Islet of Langerhans (tissue), 1 donor: ENCODE measurements around the gene PRRT2.
"Not testable (repeated sequence)": the region's sequence is repeated elsewhere in the genome, so short reads cannot be mapped to it uniquely, and the experiment has no call there.

Experiments
- FAIRE-seq: peaks from one replicate; lab custom pipeline; 2011; peaks lifted over from hg19 to GRCh38; lab: Jason Lieb, UNC

The PRRT2 gene

DNA sequence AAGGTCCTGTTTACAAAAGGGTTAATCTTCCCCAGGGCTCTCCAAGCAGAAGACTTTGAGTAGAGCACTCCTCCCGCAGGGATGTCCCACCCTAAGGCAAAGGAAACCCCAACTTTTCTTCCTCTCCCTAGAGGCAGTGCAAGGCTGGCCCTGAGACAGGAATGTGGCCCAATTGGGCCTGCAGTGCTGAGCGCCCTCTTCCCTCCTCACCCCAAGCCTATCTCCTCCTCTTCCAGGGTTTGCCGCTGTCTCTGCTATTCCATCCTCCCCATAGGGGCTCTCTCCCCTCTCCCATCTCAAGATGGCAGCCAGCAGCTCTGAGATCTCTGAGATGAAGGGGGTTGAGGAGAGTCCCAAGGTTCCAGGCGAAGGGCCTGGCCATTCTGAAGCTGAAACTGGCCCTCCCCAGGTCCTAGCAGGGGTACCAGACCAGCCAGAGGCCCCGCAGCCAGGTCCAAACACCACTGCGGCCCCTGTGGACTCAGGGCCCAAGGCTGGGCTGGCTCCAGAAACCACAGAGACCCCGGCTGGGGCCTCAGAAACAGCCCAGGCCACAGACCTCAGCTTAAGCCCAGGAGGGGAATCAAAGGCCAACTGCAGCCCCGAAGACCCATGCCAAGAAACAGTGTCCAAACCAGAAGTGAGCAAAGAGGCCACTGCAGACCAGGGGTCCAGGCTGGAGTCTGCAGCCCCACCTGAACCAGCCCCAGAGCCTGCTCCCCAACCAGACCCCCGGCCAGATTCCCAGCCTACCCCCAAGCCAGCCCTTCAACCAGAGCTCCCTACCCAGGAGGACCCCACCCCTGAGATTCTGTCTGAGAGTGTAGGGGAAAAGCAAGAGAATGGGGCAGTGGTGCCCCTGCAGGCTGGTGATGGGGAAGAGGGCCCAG lies 1.0 kb downstream of the PRRT2 start:
- FAIRE-seq: no peak

DNA sequence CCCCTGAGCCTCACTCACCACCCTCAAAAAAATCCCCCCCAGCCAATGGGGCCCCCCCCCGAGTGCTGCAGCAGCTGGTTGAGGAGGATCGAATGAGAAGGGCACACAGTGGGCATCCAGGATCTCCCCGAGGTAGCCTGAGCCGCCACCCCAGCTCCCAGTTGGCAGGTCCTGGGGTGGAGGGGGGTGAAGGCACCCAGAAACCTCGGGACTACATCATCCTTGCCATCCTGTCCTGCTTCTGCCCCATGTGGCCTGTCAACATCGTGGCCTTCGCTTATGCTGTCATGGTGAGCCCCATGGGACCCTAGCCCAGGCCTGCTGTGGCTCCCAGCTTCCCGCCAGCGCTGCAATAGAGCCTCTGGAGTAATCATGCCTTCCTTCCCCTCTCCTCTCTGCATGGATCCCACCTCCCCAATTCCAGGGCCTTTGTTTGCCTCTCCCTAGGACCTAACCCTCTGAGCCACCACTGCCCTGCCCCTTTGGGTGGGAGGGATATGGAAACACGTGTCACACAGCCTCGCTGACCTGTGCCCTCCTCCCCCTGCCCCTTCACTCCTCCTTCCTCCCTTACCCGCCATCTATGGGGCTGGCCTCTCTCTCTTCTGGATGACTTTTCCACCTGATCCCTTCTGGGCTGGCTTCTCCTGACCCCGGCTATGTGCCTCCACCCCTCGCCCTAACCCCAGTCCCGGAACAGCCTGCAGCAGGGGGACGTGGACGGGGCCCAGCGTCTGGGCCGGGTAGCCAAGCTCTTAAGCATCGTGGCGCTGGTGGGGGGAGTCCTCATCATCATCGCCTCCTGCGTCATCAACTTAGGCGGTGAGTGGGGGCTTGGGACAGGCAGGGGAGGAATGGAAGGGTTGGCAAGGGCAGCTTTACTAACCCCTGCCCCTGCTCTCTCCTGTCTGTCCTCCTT lies 1.9 kb downstream of the PRRT2 start:
- FAIRE-seq: no peak

DNA sequence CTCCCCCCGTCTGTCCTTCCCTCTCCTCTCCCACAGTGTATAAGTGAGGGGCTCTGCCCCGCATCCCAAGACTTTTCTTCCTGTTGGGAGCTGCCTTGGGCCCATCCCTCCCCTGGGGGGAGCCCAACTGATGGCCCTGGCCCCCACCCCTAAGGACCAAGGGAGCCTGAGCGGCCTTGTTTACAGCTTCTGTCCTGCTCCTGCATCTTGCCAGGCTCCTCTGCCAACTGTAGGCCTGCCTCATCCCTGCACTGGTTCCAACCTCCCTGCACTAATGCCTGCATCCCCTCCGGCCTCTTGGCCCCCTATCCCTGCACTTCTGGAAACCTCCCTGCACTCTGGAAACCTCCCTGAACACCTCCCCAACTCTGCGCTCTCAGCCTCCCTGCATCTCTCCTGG lies 2.6 kb downstream of the PRRT2 start:
- FAIRE-seq: no peak

DNA sequence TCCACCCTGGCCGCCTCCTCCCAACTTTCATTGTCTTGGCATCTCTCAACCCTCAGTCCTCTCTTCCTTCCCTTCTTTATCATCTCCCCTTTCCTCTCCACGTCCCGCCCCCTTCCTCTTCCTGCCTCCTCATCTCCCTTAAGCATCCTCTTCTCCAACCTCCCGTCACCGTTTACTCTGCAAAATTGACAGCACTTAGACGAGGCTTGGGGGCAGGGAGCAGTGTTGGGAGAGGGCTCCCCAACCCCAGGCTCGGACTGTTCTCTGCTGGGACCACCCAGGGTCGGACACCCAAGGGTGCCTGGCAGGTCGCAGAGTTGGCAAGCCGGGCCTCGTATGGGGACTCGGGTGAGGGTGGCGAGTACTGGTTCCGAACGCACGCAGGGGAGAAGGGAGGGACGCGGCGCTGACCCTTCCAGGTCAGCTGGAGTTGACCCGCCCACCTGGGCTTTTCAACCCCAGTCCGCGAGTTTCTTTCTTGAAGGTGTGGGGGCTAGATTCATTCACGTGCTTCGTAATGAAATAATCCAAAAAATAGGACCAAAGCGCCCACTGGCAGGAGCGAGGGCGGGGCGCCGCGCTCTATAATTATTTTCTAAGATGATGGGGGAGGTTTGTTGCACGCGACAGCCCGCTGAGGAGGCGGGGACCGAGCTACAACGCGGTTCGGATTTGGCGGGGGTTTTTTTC lies 3.2 kb downstream of the PRRT2 start:
- FAIRE-seq: no peak

DNA sequence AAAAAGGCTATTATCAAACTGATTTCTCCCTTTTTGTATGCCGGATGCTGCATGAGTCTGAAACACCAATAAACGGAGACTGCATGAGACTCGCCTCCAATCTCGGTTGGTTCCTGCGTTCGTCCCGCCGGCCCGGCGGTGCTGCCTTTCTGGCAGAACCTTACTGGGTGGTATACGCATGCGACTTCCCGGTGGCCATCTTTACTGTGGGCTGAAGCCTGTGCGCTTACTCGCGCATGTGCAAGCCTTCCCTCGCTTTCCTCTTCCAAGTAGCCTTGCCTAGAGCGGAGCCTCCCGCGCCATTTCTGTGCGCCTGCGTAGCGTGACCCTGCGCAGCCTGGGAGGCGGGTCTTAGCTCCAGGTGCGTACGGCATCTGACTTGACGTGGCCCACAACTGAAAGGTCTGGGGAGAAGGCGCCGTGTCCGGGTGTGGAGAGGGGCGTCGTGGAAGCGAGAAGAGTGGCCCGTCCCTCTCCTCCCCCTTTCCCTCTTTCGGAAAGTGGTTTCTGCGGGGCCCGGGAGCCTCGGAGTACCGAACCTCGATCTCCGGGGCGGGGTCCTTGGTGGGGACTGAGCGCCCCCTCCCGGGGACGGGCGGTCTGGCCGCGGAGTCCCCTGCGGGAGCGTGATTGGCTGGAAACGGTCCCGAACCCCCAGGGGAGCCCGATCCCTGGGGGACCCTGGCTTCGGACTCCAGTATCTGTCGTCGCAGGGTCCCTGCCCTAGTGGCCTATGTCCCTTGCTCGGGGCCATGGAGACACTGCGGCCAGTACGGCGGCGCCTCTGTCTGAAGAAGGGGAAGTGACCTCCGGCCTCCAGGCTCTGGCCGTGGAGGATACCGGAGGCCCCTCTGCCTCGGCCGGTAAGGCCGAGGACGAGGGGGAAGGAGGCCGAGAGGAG lies 4.0 kb downstream of the PRRT2 start, which contains the start of gene PAGR1:
TSS of gene PAGR1 (plus strand) at position 360 of the 901 bp plus-strand sequence. CDS start at position 734, 374 bp downstream.
- peak; percentile 13 for FAIRE-seq

DNA sequence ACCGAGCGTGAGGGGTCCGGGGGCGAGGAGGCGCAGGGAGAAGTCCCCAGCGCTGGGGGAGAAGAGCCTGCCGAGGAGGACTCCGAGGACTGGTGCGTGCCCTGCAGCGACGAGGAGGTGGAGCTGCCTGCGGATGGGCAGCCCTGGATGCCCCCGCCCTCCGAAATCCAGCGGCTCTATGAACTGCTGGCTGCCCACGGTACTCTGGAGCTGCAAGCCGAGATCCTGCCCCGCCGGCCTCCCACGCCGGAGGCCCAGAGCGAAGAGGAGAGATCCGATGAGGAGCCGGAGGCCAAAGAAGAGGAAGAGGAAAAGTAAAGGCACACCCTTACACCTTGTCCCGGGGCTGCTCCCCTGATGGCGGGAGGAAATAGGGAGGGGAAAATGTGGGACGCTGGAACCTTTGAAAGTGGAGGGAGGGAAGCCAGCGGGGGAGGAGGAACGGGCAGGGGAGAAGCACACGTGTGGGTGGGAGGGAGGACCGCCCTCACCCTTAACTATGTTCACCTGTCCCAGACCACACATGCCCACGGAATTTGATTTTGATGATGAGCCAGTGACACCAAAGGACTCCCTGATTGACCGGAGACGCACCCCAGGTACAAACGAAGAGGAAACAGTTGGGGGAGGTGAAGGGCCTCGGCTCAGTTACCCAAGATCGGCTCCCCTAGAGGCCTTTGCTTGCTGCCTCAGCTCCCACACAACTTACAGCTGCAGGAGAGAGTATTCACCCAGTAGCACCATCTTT lies 4.9 kb downstream of the PRRT2 start:
- FAIRE-seq: no peak

- FAIRE-seq: no peak
These were observed 6.1 kb downstream of the PRRT2 start for GRCh38 chr16:29818082-29818481.

DNA sequence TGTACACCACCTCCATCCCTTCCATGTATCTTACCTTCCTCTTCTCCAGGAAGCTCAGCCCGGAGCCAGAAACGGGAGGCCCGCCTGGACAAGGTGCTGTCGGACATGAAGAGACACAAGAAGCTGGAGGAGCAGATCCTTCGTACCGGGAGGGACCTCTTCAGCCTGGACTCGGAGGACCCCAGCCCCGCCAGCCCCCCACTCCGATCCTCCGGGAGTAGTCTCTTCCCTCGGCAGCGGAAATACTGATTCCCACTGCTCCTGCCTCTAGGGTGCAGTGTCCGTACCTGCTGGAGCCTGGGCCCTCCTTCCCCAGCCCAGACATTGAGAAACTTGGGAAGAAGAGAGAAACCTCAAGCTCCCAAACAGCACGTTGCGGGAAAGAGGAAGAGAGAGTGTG lies 7.5 kb downstream of the PRRT2 start:
- FAIRE-seq: no peak

- FAIRE-seq: no peak
These were observed 8.3 kb downstream of the PRRT2 start, which contains the start of gene MVP for GRCh38 chr16:29820271-29820701. MVP (plus strand) TSS chr16:29820462; CDS start chr16:29830550, 10,088 bp downstream.

DNA sequence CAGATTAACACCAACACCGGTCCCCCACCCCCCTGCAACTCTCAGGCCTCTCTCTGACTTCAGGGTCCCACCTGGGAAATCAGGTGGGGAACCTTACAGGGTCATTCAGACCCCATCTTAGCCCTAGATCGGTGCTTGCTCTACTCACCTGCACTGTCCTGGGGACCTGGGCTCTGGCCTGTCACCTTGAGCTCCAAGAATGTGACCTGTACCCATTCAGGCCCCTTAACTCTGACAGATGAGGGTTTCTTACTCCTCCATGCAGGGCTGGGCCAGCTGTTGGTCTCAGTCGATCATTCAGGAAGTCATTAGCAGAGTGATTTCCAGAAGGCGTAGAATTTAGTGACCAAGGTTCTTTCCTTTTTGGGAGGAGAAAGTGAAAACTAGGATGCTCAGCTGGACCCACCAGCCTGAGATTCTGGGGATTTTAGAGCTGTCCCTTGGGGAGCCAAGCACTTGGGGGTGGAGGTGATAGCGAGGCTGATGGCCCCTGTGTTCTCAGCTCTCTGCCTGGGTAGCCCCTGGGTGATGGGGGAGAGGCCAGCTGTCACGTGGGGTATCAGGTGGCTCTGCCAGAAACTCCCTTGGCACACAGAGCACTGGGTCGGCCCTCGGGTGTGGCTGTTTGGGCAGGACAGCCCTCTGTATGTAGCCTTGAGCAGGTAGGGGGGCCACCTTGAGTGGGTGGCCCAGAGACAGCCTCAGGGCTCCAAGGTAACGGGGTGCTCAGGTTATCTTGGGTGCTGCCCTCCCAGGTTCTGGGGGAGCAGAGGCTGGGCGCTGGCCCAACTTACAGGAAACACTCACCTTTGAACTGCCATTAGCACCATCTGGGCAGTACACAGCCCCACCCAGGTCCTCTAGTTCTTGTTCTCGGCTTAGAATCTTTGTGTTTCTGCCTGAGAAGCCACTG lies 9.0 kb downstream of the PRRT2 start:
- FAIRE-seq: no peak

- FAIRE-seq: no peak
These were observed 9.7 kb downstream of the PRRT2 start for GRCh38 chr16:29821643-29822115.

DNA sequence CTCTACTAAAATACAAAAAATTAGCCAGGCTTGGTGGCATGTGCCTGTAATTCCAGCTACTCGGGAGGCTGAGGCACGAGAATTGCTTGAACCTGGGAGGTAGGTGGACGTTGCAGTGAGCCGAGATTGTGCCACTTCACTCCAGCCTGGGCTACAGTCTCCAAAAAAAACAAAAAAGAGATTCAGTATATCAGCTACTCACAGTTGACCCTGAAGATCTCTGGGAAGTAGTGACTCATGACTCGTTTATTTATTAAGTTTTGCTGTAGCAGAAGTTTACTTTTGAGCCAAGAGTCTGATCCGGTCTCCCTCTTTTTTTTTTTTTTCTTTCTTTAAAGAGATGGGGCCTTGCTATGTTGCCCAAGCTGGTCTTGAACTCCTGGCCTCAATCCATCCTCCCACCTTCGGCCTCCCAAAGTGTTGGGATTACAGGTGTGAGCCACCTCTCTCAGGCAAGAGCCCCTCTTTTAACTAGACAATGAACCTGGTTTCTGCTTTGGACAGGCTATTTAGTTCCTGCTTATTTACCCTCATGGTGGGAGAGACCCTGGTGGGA lies 12.7 kb downstream of the PRRT2 start:
- FAIRE-seq: no peak

DNA sequence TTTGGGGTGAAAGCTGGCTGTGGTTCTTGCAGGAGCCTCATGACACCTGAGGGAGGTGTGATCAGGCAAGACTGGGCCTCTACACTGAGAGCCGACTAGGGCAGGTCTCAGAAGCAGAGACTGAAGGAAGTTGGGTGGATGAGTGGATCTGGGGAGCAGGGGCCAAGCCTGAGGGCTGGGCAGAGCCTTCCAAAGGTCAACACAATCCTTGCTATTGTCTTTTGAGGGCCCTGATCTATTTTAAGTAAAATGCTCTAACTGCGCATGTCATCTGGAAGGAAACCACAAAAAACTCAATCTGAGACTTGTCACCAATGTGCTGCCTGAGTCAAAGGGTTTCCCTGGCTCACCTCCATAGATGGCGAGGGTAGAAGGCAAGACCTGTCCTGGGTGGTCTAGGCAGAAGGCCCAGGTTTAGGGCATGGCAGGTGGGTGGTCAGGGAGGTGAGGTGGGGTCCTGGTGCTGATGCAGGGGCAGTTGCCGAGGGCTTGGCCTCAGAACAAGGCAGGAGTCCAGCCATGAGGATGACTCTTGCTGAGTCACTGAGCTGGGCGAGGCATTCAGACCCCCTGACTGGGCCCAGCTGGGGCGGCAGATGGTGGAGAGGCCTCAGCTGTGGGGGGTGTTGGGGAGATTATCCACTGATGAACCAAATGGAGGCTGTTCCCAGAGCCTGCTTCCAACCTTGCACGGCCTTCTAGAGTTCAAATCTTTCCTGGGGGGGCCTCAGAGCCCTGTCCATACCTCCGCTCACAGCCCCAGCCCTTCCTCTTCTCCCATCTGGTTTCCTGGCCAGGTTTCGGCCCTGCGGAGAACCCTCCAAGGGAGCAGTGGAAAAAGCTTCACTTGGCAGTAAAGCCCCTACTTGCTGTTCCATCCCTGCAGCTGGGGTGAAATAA lies 13.4 kb downstream of the PRRT2 start:
- no peak for FAIRE-seq

DNA sequence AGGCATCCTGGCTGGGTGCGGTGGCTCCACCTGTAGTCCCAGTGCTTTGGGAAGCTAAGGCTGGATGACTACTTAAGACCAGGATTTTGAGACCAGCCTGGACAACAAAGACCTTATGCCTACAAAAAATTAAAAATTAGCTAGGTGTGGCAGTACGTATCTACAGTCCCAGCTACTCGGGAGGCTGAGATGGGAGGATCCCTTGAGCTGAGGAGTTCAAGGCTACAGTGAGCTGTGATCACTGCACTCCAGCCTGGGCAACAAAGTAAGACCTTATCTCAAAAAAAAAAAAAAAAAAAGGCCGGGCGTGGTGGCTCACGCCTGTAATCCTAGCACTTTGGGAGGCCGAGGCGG lies 14.3 kb downstream of the PRRT2 start:
- FAIRE-seq: no peak

GRCh38 chr16:29830774-29831173 lies 18.8 kb downstream of the PRRT2 start:
- FAIRE-seq: no peak

DNA sequence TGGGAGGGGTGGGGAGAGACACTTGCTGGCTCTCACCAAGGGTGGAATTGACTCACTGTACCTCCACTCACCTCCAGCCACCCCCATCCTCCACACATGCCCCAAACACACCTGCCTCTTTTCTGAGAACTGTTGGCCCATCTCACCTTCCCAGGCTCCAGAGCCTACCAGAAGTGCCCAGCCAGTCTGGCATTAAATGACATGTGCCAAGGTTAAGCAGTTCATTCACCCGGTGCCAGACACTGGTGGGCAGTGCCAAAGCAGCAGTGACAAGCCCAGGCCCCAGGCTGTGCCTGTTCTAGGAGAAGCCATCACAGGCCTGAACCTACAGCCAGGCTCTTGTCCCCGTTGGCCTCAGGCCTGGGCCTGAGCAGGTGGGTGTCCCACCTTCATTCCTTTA lies 19.5 kb downstream of the PRRT2 start:
- FAIRE-seq: no peak

DNA sequence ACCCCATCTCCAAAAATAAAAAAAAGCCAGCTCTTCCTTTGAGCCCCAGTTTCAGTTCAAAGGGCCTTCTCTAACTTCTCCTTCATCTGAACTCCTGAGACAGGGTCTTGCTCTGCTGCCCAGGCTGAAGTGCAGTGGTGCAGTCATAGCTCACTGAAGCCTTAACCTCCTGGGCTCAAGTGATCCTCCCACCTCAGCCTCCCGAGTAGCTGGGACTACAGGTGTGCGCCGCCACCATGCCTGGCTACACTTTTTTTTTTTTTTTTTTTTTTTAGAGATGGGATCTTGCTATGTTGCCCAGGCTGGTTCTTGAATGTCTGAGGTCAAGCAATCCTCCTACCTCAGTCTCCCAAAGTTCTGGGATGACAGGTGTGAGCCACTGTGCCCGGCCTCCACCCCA lies 21.2 kb downstream of the PRRT2 start:
- not testable (repeated sequence) for FAIRE-seq

DNA sequence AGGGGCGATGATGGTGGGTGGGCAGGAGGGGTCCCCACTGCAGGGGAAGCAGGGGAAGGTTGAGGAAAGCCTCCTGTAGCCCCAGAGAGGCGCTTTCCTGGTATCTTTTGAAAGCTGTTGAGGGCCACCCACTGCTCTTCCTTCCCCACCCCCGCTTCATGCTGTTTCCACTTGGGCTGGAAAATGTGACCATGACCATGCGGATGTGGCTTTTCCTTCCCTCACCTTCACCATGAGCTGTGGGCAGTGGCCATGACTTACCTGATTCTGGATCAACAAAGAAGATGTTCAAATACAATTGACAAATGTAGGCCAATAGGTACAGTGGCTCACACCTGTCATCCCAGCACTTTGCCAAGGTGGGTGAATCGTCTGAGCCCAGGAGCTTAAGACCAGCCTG lies 22.1 kb downstream of the PRRT2 start:
- FAIRE-seq: no peak
